D721Med (cell line): ENCODE results near the gene MADD.

Experiments used
- DNase-seq: peaks from one replicate; pipeline ENCODE4 v3.0.0; 2011; ENCODE audit warnings: low spot score; ENCODE audit not compliant: insufficient read length
- FAIRE-seq: peaks from 2 replicates; lab custom pipeline; 2011; peaks lifted over from hg19 to GRCh38; lab: Jason Lieb, UNC
- TF ChIP-seq, protein P1 (sequence below): IDR thresholded peaks from 2 replicates; pipeline ENCODE4 v1.5.1; 2012; ENCODE audit warnings: mild to moderate bottlenecking, control low read depth; ENCODE audit not compliant: insufficient read depth; ENCODE audit errors: missing control alignments

Gene MADD

DNA sequence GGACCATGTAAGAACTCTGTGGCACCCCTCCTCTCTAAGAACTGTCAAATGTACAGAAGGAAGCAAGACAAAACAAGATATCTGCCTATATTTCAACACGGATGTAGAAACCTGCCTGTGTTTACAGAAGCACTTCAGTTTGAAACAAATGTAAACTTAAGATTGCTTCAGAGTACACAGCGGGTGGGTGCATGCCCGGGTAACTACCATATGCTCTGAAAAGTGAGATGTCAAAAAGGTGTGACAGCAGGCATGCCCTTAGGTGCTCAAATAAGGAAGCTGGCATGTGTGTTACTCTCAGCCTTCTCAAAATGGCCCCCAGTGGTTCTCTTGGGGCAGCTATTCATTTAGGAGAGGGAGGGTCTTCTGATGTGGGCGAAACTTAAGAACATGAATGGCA lies 26.5 kb upstream of the MADD start:
- TF ChIP-seq, protein P1, sequence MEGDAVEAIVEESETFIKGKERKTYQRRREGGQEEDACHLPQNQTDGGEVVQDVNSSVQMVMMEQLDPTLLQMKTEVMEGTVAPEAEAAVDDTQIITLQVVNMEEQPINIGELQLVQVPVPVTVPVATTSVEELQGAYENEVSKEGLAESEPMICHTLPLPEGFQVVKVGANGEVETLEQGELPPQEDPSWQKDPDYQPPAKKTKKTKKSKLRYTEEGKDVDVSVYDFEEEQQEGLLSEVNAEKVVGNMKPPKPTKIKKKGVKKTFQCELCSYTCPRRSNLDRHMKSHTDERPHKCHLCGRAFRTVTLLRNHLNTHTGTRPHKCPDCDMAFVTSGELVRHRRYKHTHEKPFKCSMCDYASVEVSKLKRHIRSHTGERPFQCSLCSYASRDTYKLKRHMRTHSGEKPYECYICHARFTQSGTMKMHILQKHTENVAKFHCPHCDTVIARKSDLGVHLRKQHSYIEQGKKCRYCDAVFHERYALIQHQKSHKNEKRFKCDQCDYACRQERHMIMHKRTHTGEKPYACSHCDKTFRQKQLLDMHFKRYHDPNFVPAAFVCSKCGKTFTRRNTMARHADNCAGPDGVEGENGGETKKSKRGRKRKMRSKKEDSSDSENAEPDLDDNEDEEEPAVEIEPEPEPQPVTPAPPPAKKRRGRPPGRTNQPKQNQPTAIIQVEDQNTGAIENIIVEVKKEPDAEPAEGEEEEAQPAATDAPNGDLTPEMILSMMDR: no peak
- no peak for DNase-seq
- no peak for FAIRE-seq

DNA sequence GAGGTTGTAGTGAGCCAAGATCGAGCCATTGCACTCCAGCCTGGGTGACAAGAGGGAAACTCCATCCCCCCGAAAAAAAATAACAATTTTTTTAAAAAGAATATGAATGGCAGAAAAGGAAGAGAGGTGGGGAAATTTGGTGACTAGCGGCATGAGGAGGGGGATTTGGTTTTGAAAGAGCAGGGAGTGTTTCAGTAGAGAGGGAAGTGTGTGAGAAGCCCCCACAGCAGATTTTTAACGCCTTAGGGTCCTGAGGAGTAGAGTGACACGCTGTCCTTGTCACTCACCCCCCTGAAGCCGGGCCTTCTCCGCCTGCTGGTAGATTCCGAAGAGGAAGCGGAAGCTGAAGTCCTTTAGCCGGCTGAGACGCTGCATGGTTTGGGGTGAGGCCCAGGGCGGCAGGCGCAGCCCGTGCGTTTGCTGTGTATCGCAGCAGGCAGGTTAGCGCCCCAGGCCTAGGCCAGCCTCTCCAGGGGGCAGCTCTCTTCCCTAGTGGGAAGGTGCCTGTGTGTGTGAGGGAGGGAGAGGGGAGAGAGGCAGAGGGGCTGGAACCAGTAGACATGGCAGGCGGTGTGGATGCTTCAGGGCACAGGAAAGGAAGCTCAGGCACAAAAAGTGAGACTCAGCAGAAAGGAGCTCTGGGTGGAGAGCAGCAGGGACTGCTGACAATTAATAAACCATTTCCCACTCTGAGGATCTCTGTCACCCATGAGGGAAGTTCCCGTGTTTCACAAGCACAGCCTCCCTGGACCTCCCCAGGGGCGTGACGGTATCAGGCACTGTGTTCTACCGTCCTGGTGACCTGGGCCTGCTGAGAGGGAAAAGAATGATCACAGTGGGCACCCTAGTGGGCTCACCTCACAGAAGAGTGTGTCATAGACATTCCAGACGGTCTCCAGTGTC lies 25.2 kb upstream of the MADD start:
- TF ChIP-seq, protein P1: no peak

DNA sequence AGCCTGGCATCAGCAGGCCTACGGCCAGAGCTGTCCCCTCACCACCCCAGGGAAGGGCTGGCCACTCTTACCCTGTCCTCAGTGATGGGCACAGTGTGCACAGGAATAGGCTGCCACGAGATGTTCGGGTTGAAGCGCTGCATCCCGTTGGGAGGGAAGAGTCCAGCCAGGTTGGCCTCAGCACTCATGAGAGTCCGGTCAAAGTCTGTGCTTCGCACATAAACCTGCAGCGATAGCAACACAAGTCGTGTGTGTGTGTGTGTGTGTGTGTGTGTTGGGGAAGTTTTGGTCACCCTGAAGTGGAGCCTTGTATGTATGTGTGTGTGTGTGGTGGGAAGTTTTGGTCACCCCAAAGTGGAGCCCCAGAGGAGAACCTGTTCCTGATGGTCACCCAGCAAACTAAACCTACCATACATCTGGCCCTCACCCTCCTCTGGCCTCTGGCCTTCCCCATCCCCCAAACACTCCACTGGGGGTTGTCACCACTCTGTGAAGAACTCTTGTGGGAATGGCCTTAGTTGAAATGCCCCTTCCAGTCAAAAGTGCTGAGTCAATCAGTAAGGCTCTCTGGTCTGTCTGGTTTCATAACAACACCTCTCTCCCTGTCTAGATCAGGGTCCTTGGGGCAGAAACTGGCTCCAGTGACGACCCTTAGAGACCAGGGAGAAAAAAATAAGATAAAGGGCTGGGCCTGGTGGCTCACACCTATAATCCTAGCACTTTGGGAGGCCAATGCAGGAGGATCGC lies 24.1 kb upstream of the MADD start:
- DNase-seq (no peak), FAIRE-seq (no peak)
- TF ChIP-seq, protein P1: no peak

More for the DNA sequence above, 25.2 kb upstream of the MADD start:
- FAIRE-seq (no peak), DNase-seq (no peak)

DNA sequence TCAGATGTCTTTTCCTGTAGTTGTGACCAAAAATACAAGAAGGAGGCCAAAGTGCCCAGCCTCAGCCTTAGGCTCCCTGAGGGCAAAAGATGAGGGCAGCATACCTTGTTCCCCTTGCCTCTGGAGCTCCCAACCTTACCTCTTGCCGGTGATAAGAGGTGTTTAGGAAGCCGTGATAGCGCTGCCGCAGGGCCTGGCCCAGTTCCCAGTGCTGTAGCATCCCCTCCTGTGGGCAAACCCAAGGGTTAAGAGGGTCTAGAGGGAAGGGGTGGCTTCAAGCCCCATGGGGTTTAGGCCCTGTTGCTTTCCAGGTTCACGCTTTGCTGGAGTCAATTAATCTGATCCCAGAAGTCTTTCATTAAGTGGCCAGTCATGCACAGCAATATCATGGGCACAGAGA lies 22.4 kb upstream of the MADD start:
- FAIRE-seq (no peak), DNase-seq (no peak)
- TF ChIP-seq, protein P1: no peak

DNA sequence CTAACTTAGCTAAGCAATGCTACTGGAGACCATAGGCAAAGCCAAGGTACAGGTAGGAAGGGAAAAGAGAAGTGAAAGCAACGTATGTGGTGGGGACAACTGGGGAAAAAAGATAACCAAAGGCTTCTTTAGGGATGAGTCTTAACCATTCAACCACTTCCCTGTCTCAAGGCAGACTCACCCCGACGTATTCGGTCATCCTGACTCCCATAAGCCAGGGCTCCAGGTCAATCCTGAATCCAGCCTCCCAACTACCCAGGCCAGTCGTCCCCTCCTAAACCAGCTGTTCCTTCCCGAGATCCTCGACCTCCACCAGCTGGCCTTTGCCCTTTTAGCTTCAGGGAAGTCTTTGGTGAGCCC lies 21.6 kb upstream of the MADD start:
- TF ChIP-seq, protein P1: no peak
- no peak for DNase-seq
- FAIRE-seq: no peak

DNA sequence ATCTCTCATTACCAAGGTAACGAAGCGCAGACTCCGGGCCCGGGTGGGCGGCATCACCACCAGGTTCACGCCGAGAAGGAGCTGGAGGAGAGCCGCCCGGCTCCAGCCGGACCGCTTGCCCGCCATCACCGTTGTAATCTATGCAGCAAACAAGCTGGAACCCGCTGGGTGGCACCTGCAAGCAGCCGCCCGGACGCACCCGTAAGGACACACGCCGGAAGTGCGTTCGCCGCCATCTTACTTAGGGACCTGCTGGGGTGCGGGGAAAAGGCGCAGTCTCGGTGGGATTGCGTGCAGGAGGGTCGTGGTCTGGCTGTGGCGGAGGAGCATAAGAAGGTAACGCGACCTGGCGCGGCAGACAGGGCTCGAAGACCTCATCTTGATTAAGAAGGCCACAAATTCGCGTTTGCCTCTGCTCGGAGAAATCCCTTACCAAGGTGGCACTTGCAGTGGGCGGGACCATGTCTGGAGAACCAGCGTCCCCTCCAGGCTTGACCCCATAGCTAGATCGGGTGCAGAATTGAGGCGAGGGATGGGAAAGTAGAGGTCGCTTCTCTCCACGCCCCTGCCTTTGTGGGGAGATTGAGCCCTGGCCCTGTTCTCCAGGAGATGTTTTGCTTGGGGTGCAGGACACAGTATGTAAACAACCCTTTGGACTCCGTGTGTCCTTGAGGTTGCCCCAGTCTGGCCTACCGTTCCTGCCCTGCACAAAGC lies 21.1 kb upstream of the MADD start, which contains the start of gene ACP2:
Gene ACP2 (minus strand): TSS at position 151 of the 714 bp plus-strand sequence. CDS start 25 bp downstream, at position 126.
- TF ChIP-seq, protein P1: peak; percentile 36
- DNase-seq (peak; percentile 67), FAIRE-seq (no peak)
